ENCODE data around the gene PDK2. TPM values are rescaled to one million over a fixed set of nuclear protein-coding genes. Genes with fewer than 3 reads are reported as not detected.
A peak's percentile ranks its signal among the peaks of the same experiment; 100 is the strongest.

The PDK2 gene
- total RNA-seq, 1 experiment from 2014 or later: 31.9 TPM

DNA sequence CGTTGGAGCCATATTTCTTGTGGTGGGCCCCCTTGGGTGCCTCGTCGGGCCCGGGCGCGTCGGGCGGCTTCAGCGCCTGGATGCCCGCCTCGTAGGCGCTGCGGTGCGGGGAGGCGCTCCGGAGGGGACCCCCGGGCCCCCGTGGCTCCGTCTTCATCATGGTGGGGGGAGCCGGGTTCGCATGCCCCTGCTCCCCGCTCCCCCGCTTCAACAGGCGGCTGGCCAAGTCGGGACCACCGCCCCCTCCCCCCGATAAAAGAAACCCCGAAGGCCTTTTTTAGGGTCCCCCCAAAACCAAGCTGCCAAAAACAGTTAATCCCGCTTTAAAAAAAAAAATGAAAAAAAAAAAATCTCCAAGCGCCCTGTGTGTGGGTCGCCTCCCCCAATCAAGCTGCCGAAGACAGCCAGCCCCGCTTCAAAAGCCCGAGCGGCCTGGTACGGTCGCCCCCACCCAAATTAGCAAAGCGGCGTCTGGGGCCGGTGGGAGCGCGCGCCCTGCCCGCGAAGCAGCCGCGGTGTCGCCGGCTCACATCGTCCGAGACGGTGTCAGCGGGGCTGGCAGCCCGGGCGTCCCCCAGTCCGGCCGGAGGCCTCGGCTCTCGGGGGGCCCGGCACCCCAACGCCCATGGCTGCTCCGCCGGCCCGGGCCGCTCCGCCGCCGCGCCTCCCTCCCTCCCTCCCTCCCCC is 55.3 kb downstream of the PDK2 start, which contains the start of gene PPP1R9B:
Gene PPP1R9B, minus strand, starts transcription at position 324 of the 687 bp plus-strand sequence. Its CDS starts 164 bp downstream, at position 160.
- H3K4me2 ChIP-seq (ENCODE audit: low read length): peak within 1 kb of the TSS; percentile 99
- peaks cover 50% of the 10 kb centered on the region for H3K4me1 ChIP-seq (ENCODE audit: insufficient read depth, low read length)
- peak; percentile 0 for ATAC-seq
- H3K27ac ChIP-seq (ENCODE audit: low read length): peak within 1 kb of the TSS; percentile 82
- no peak for DNase-seq
- H3K27me3 ChIP-seq (ENCODE audit: low read length): no peaks in the 10 kb centered on the region
- H3K79me2 ChIP-seq (ENCODE audit: low read length): peaks cover 53% of the 10 kb centered on the region
- H4K20me1 ChIP-seq (ENCODE audit: low read length): peaks cover 32% of the 10 kb centered on the region
- H3F3A ChIP-seq (ENCODE audit: low read length, unreplicated experiment): no peaks in the 10 kb centered on the region
- H3K36me3 ChIP-seq (ENCODE audit: low read depth, low read length): no peaks in the 10 kb centered on the region
- H3K9ac ChIP-seq (ENCODE audit: low read length): peak within 1 kb of the TSS; percentile 87
- no peaks in the 10 kb centered on the region for H3K9me2 ChIP-seq (replicated peaks; ENCODE audit: low read length)
- peak within 1 kb of the TSS; percentile 90 for H3K4me3 ChIP-seq (ENCODE audit: low read length)
- ChIA-PET CTCF (interaction anchor here (1.1 to 1.4 kb wide), 2 partner anchors 33 to 56 kb away, joined by 4 to 5 read pairs; no protein-coding TSS in a partner anchor), POLR2A (ENCODE audit: unreplicated experiment) (interaction anchor here (0.6 kb wide), 1 partner anchor 956 kb away, joined by 4 read pairs; no protein-coding TSS in a partner anchor)
- TF ChIP-seq EZH2 (IDR thresholded peaks at IDR 0.05; ENCODE audit: low read length, unreplicated experiment) (no peak), CTCF (conservative IDR thresholded peaks at IDR 0.05; ENCODE audit: low read depth, low read length) (no peak), EZH2phosphoT487 (IDR thresholded peaks at IDR 0.05; ENCODE audit: borderline replicate concordance, low read length) (no peak)
- intact Hi-C loops (cut with micrococcal nuclease): loop anchor here (2.0 to 5.0 kb wide), 2 partner anchors 56 to 123 kb away; partner anchors contain the start of gene PDK2
- H3K9me3 ChIP-seq (ENCODE audit: low read length): no peaks in the 10 kb centered on the region
- BruUV-seq (replicated peaks): no TSS peak
- H2AFZ ChIP-seq (ENCODE audit: low read length): peak within 1 kb of the TSS; percentile 87

- peak overlapping the region; percentile 99 for H3K4me2 ChIP-seq (ENCODE audit: low read length)
- peak; percentile 57 for ATAC-seq
- peak overlapping the region; percentile 87 for H2AFZ ChIP-seq (ENCODE audit: low read length)
- DNase-seq: peak; percentile 97
- peak overlapping the region; percentile 67 for H3K9ac ChIP-seq (ENCODE audit: low read length)
- TSS peak; percentile 90 for BruUV-seq (replicated peaks)
- H3K27ac ChIP-seq (ENCODE audit: low read length): peak overlapping the region; percentile 82
- H3K9me3 ChIP-seq (ENCODE audit: low read length): no peaks in the 10 kb centered on the region
- POLR2A ChIA-PET (ENCODE audit: unreplicated experiment): interaction anchor here (0.6 to 0.8 kb wide), 3 partner anchors 20 to 54 kb away, joined by 3 to 18 read pairs (median 4); no protein-coding TSS in a partner anchor
- H3K4me1 ChIP-seq (ENCODE audit: insufficient read depth, low read length): peaks cover 51% of the 10 kb centered on the region
- CTCF ChIA-PET: interaction anchor here (0.5 to 1.6 kb wide), 6 partner anchors 9 to 284 kb away, joined by 3 to 11 read pairs (median 6); partner anchors contain the start of gene PDK2
- H3K4me3 ChIP-seq (ENCODE audit: low read length): peak overlapping the region; percentile 90
- intact Hi-C loops (cut with micrococcal nuclease): loop anchor here (2.0 to 5.0 kb wide), 2 partner anchors 56 to 124 kb away; partner anchors contain the start of gene PDK2
- H3F3A ChIP-seq (ENCODE audit: low read length, unreplicated experiment): no peaks in the 10 kb centered on the region
- peaks cover 45% of the 10 kb centered on the region for H3K79me2 ChIP-seq (ENCODE audit: low read length)
- TF ChIP-seq EZH2 (IDR thresholded peaks at IDR 0.05; ENCODE audit: low read length, unreplicated experiment) (no peak), CTCF (conservative IDR thresholded peaks at IDR 0.05; ENCODE audit: low read depth, low read length) (peak; percentile 28; the same call in 1 of the 2 replicates)
- no peaks in the 10 kb centered on the region for H3K27me3 ChIP-seq (ENCODE audit: low read length)
- H3K9me2 ChIP-seq (replicated peaks; ENCODE audit: low read length): no peaks in the 10 kb centered on the region
- H3K36me3 ChIP-seq (ENCODE audit: low read depth, low read length): no peaks in the 10 kb centered on the region
- peaks cover 25% of the 10 kb centered on the region for H4K20me1 ChIP-seq (ENCODE audit: low read length)
Observed at GRCh38 chr17:50151041-50151936, 56.1 kb downstream of the PDK2 start.
